HepG2 (cell line): ENCODE results near the gene MCOLN3. TPM values are rescaled to one million over a fixed set of nuclear protein-coding genes. Genes with fewer than 3 reads are reported as not detected.
A peak's percentile ranks its signal among the peaks of the same experiment; 100 is the strongest.

Experiments used
- ATAD3A ChIP-seq: sonication (generic); formaldehyde crosslinking; IDR thresholded peaks from 2 replicates; pipeline ENCODE4 v1.4.0; 2020; ENCODE audit warnings: missing genetic modification reagents
- ATF1 ChIP-seq: IDR thresholded peaks from 2 replicates; pipeline ENCODE4 v1.6.1; 2016; ENCODE audit warnings: mild to moderate bottlenecking, control low read depth
- BCL6 ChIP-seq: IDR thresholded peaks from 2 replicates; pipeline ENCODE4 v1.6.1; 2016; ENCODE audit warnings: missing genetic modification reagents, missing compliant biosample characterization
- CHD4 ChIP-seq: fragments of 200-600 bp; sonication (generic); IDR thresholded peaks from 2 replicates; pipeline ENCODE4 v1.7.0; 2017; ENCODE audit warnings: mild to moderate bottlenecking, low read length, borderline replicate concordance
- CREB1 ChIP-seq, 2 experiments: fragments of 450-650 bp in 1 of 2; IDR thresholded peaks; 2 replicates each; pipeline ENCODE4 v1.6.1; 2016 to 2017; ENCODE audit warnings: control low read depth in 1 of 2, mild to moderate bottlenecking in 1 of 2, missing compliant biosample characterization in 1 of 2, missing genetic modification characterization in 1 of 2
- EP300 ChIP-seq, 3 experiments: sonication (generic) in 1 of 3; formaldehyde crosslinking in 1 of 3; IDR thresholded peaks; 2 replicates each; pipeline versions ENCODE4 v1.5.1 to v1.6.1; 2011 to 2020; ENCODE audit warnings: low read depth in 2 of 3, low read length in 2 of 3, borderline replicate concordance in 1 of 3, improper control_type of control experiment in 1 of 3, mild to moderate bottlenecking in 1 of 3, missing genetic modification reagents in 1 of 3, moderate library complexity in 1 of 3
- RFXANK ChIP-seq: IDR thresholded peaks from 2 replicates; pipeline ENCODE4 v1.6.1; 2016
- SP2 ChIP-seq: sonication (generic); formaldehyde crosslinking; IDR thresholded peaks from 2 replicates; pipeline ENCODE4 v1.5.1; 2020; ENCODE audit warnings: mild to moderate bottlenecking, missing genetic modification reagents
- ZC3H4 ChIP-seq: sonication (generic); formaldehyde crosslinking; IDR thresholded peaks from 2 replicates; pipeline ENCODE4 v1.4.0; 2020; ENCODE audit warnings: missing genetic modification reagents, borderline replicate concordance
- ZNF737 ChIP-seq: sonication (generic); formaldehyde crosslinking; IDR thresholded peaks from 2 replicates; pipeline ENCODE4 v1.5.0; 2020; ENCODE audit warnings: missing genetic modification reagents, mild to moderate bottlenecking, borderline replicate concordance
- polyA plus RNA-seq, 8 experiments: library from polyadenylated mRNA; depleted of rRNA in 3 of 8; stranded (reverse) in 7 of 8; unstranded in 1 of 8; fragments of >200 nt; fragmentation: Illumina TruSeq in 4 of 8; extraction: Trizol in 4 of 8; gene quantifications; 2 replicates each; pipeline versions ENCODE4 v1.2.1 to v1.2.3, GENCODE V29; 2011 to 2016; ENCODE audit warnings: low read depth in 4 of 8, missing spikeins in 1 of 8, mixed read lengths in 1 of 8; ENCODE audit not compliant: insufficient read depth in 1 of 8
- total RNA-seq, 5 experiments: library from RNA; depleted of rRNA; stranded (reverse); fragments of >200 nt; fragmentation: Illumina TruSeq; extraction: Trizol; gene quantifications; 2 replicates each; pipeline ENCODE4 v1.2.3, GENCODE V29; 2016; ENCODE audit warnings: low read depth in 1 of 5
- TF ChIP-seq, protein P1 (sequence below): sonication (generic); formaldehyde crosslinking; IDR thresholded peaks from 2 replicates; pipeline ENCODE4 v1.5.1; 2020; ENCODE audit warnings: mild to moderate bottlenecking, moderate library complexity, missing genetic modification reagents
- TF ChIP-seq, protein P2 (sequence below): sonication (generic); formaldehyde crosslinking; IDR thresholded peaks from 2 replicates; pipeline ENCODE4 v1.4.0; 2020; ENCODE audit warnings: missing genetic modification reagents
- TF ChIP-seq, protein P3 (sequence below): IDR thresholded peaks from 2 replicates; pipeline ENCODE4 v1.6.1; 2016; ENCODE audit warnings: control low read depth
- TF ChIP-seq, protein P4 (sequence below), 2 experiments: sonication (generic) in 1 of 2; formaldehyde crosslinking in 1 of 2; IDR thresholded peaks; 2 replicates each; pipeline versions ENCODE4 v1.5.1 to v1.6.1; 2011 to 2020; ENCODE audit warnings: borderline replicate concordance in 1 of 2, low read depth in 1 of 2, low read length in 1 of 2, mild to moderate bottlenecking in 1 of 2, missing genetic modification reagents in 1 of 2, moderate library complexity in 1 of 2
- TF ChIP-seq, protein P5 (sequence below): sonication (generic); formaldehyde crosslinking; IDR thresholded peaks from 2 replicates; pipeline ENCODE4 v1.5.0; 2020; ENCODE audit warnings: mild to moderate bottlenecking, missing genetic modification reagents
- TF ChIP-seq, protein P6 (sequence below): sonication (generic); formaldehyde crosslinking; IDR thresholded peaks from 2 replicates; pipeline ENCODE4 v1.5.0; 2020; ENCODE audit warnings: missing genetic modification reagents
- TF ChIP-seq, protein P7 (sequence below): IDR thresholded peaks from 2 replicates; pipeline ENCODE4 v1.6.1; 2016; ENCODE audit warnings: missing compliant biosample characterization, missing genetic modification reagents, borderline replicate concordance

MCOLN3 gene
- total and polyA plus RNA-seq, 2 of the 13 experiments (the other 11 are each of a cell fraction or from before 2014, with no cell fraction given) = 0.04 TPM

DNA sequence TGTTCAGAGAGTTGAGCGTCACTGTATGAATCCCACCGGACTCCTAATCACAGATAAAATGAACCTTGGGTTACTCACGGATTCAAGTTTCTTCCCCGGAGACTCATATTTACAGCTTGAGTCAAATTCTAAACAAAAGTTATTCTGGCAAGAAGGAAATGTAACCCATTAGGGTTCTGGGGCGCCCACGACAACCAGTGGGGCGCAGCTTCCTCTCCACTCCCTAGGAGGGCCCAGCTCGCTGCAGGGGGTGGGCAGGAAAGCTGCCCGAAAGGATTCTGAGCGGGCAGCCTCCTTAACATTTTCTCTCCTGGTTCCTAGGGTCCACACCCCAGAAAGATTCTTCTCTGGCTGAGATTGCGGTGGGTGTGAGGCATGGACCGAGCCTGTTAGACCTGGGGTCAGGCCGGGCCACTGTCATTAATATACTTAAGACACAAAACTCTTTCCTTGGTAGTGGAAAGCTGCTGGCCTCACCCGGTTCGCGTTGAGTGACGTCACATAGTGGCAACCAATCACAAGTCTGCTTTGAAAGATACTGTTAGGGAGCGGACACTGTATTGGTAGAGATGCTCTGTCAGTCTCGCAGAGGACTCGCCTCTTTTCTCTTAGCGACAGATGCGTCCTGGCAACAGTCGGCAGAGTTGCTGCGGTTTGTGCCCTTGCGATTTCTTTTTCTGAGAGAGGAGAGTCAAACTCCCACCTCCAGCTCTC lies 13.6 kb upstream of the MCOLN3 start (continued):
- TF ChIP-seq BCL6 (CRISPR knock-in tag) (no peak), ZNF737 (CRISPR knock-in tag) (no peak), ZC3H4 (no peak), RFXANK (no peak), SP2 (CRISPR knock-in tag) (peak; percentile 64), ATAD3A (CRISPR knock-in tag) (no peak), EP300 (IDR thresholded peaks at IDR 0.05; ENCODE audit: low read depth in 2 of 2, low read length in 2 of 2) (no peak), EP300 (CRISPR knock-in tag; IDR thresholded peaks at IDR 0.05; ENCODE audit: borderline replicate concordance) (no peak), CREB1 (IDR thresholded peaks at IDR 0.05) (peak; percentile 97), CREB1 (CRISPR knock-in tag; IDR thresholded peaks at IDR 0.05) (peak; percentile 75), ATF1 (peak; percentile 57; the same call in 1 of the 2 replicates), CHD4 (no peak)
- TF ChIP-seq, protein P1, sequence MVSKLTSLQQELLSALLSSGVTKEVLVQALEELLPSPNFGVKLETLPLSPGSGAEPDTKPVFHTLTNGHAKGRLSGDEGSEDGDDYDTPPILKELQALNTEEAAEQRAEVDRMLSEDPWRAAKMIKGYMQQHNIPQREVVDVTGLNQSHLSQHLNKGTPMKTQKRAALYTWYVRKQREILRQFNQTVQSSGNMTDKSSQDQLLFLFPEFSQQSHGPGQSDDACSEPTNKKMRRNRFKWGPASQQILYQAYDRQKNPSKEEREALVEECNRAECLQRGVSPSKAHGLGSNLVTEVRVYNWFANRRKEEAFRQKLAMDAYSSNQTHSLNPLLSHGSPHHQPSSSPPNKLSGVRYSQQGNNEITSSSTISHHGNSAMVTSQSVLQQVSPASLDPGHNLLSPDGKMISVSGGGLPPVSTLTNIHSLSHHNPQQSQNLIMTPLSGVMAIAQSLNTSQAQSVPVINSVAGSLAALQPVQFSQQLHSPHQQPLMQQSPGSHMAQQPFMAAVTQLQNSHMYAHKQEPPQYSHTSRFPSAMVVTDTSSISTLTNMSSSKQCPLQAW (CRISPR knock-in tag) = no peak
- TF ChIP-seq, protein P2, sequence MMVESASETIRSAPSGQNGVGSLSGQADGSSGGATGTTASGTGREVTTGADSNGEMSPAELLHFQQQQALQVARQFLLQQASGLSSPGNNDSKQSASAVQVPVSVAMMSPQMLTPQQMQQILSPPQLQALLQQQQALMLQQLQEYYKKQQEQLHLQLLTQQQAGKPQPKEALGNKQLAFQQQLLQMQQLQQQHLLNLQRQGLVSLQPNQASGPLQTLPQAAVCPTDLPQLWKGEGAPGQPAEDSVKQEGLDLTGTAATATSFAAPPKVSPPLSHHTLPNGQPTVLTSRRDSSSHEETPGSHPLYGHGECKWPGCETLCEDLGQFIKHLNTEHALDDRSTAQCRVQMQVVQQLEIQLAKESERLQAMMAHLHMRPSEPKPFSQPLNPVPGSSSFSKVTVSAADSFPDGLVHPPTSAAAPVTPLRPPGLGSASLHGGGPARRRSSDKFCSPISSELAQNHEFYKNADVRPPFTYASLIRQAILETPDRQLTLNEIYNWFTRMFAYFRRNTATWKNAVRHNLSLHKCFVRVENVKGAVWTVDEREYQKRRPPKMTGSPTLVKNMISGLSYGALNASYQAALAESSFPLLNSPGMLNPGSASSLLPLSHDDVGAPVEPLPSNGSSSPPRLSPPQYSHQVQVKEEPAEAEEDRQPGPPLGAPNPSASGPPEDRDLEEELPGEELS (CRISPR knock-in tag) = no peak
- TF ChIP-seq, protein P3, sequence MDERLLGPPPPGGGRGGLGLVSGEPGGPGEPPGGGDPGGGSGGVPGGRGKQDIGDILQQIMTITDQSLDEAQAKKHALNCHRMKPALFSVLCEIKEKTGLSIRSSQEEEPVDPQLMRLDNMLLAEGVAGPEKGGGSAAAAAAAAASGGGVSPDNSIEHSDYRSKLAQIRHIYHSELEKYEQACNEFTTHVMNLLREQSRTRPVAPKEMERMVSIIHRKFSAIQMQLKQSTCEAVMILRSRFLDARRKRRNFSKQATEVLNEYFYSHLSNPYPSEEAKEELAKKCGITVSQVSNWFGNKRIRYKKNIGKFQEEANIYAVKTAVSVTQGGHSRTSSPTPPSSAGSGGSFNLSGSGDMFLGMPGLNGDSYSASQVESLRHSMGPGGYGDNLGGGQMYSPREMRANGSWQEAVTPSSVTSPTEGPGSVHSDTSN (CRISPR knock-in tag) = peak; percentile 77
- TF ChIP-seq, protein P4, sequence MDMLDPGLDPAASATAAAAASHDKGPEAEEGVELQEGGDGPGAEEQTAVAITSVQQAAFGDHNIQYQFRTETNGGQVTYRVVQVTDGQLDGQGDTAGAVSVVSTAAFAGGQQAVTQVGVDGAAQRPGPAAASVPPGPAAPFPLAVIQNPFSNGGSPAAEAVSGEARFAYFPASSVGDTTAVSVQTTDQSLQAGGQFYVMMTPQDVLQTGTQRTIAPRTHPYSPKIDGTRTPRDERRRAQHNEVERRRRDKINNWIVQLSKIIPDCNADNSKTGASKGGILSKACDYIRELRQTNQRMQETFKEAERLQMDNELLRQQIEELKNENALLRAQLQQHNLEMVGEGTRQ (IDR thresholded peaks at IDR 0.05; ENCODE audit: low read depth, low read length) = no peak
- TF ChIP-seq, protein P4 (CRISPR knock-in tag; IDR thresholded peaks at IDR 0.05; ENCODE audit: borderline replicate concordance) = no peak
- TF ChIP-seq, protein P5, sequence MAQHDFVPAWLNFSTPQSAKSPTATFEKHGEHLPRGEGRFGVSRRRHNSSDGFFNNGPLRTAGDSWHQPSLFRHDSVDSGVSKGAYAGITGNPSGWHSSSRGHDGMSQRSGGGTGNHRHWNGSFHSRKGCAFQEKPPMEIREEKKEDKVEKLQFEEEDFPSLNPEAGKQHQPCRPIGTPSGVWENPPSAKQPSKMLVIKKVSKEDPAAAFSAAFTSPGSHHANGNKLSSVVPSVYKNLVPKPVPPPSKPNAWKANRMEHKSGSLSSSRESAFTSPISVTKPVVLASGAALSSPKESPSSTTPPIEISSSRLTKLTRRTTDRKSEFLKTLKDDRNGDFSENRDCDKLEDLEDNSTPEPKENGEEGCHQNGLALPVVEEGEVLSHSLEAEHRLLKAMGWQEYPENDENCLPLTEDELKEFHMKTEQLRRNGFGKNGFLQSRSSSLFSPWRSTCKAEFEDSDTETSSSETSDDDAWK (CRISPR knock-in tag) = no peak
- TF ChIP-seq, protein P6, sequence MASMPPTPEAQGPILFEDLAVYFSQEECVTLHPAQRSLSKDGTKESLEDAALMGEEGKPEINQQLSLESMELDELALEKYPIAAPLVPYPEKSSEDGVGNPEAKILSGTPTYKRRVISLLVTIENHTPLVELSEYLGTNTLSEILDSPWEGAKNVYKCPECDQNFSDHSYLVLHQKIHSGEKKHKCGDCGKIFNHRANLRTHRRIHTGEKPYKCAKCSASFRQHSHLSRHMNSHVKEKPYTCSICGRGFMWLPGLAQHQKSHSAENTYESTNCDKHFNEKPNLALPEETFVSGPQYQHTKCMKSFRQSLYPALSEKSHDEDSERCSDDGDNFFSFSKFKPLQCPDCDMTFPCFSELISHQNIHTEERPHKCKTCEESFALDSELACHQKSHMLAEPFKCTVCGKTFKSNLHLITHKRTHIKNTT (CRISPR knock-in tag) = no peak
- TF ChIP-seq, protein P7, sequence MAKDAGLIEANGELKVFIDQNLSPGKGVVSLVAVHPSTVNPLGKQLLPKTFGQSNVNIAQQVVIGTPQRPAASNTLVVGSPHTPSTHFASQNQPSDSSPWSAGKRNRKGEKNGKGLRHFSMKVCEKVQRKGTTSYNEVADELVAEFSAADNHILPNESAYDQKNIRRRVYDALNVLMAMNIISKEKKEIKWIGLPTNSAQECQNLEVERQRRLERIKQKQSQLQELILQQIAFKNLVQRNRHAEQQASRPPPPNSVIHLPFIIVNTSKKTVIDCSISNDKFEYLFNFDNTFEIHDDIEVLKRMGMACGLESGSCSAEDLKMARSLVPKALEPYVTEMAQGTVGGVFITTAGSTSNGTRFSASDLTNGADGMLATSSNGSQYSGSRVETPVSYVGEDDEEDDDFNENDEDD (CRISPR knock-in tag) = no peak
